IMR-90 (cell line): ENCODE data around the gene TST. TPM values are rescaled to one million over a fixed set of nuclear protein-coding genes. Genes with fewer than 3 reads are reported as not detected.

Experiments used
- ATAC-seq: fragments of 200-7000 bp; cut with Tn5 transposase; 2 replicates; pipeline ENCODE4 v1.9.1; 2020; ENCODE audit warnings: low read depth, mild to moderate bottlenecking, moderate library complexity
- BruUV-seq: library from RNA; stranded (reverse); fragments of 400-500 nt; replicated peaks from 2 replicates; lab custom pipeline; 2021; lab: Mats Ljungman, UMichigan
- CTCF ChIA-PET: fragments of 300-600 bp; formaldehyde crosslinking; extraction: SDS; loops from one replicate; lab custom pipeline; 2021; ENCODE audit warnings: antibody characterized with exemption; lab: Yijun Ruan, JAX
- POLR2A ChIA-PET: fragments of 300-600 bp; sonication (Branson Sonifier 250); formaldehyde crosslinking; loops from one replicate; lab custom pipeline; 2022; ENCODE audit warnings: antibody characterized with exemption; ENCODE audit not compliant: unreplicated experiment; lab: Charles Lee
- DNase-seq: peaks from one replicate; pipeline ENCODE4 v3.0.0; 2013
- H2AFZ ChIP-seq: replicated peaks from 2 replicates; pipeline ENCODE3; 2013; ENCODE audit warnings: low read length, mild to moderate bottlenecking; ENCODE audit not compliant: poor library complexity
- H2AK5ac ChIP-seq: 2 replicates; pipeline ENCODE4 v1.6.1; 2013; ENCODE audit warnings: low read depth, low read length, inconsistent platforms
- H2AK9ac ChIP-seq: replicated peaks from 2 replicates; pipeline ENCODE3; 2013; ENCODE audit warnings: mild to moderate bottlenecking, low read depth, low read length, moderate library complexity; ENCODE audit not compliant: poor library complexity
- H2BK120ac ChIP-seq: 2 replicates; pipeline ENCODE4 v1.6.1; 2013; ENCODE audit warnings: low read depth, low read length, inconsistent platforms
- H2BK15ac ChIP-seq: 3 replicates; pipeline ENCODE4 v1.6.1; 2013; ENCODE audit warnings: low read depth, low read length, inconsistent platforms
- H2BK20ac ChIP-seq: 2 replicates; pipeline ENCODE4 v1.6.1; 2013; ENCODE audit warnings: low read depth, mild to moderate bottlenecking, inconsistent platforms, low read length, moderate library complexity
- H2BK5ac ChIP-seq: 2 replicates; pipeline ENCODE4 v1.6.1; 2013; ENCODE audit warnings: mild to moderate bottlenecking, low read depth, low read length, inconsistent platforms; ENCODE audit not compliant: poor library complexity, severe bottlenecking
- H3K14ac ChIP-seq: replicated peaks from 2 replicates; pipeline ENCODE4 v1.6.1; 2013; ENCODE audit warnings: low read depth, low read length, inconsistent platforms
- H3K18ac ChIP-seq: 2 replicates; pipeline ENCODE4 v1.6.1; 2013; ENCODE audit warnings: low read depth, low read length, control low read depth
- H3K23ac ChIP-seq: 2 replicates; pipeline ENCODE4 v1.6.1; 2013; ENCODE audit warnings: low read depth, low read length, inconsistent platforms
- H3K27ac ChIP-seq: 2 replicates; pipeline ENCODE4 v1.5.1; 2013; ENCODE audit warnings: mild to moderate bottlenecking, control low read depth, low read length; ENCODE audit not compliant: insufficient read depth
- H3K27me3 ChIP-seq: 2 replicates; pipeline ENCODE4 v1.6.1; 2013; ENCODE audit warnings: low read length; ENCODE audit not compliant: control insufficient read depth, insufficient read depth
- H3K36me3 ChIP-seq: 2 replicates; pipeline ENCODE4 v1.6.1; 2013; ENCODE audit warnings: low read length, mixed read lengths; ENCODE audit not compliant: control insufficient read depth, insufficient read depth
- H3K4ac ChIP-seq: 2 replicates; pipeline ENCODE4 v1.6.1; 2013; ENCODE audit warnings: low read depth, low read length, inconsistent platforms
- H3K4me1 ChIP-seq: 2 replicates; pipeline ENCODE4 v1.6.1; 2013; ENCODE audit warnings: low read length, mixed read lengths; ENCODE audit not compliant: control insufficient read depth, insufficient read depth
- H3K4me2 ChIP-seq: 2 replicates; pipeline ENCODE4 v1.6.1; 2013; ENCODE audit warnings: low read depth, mild to moderate bottlenecking, control low read depth, low read length, moderate library complexity
- H3K4me3 ChIP-seq: 2 replicates; pipeline ENCODE4 v1.5.1; 2013; ENCODE audit warnings: low read depth, mild to moderate bottlenecking, control low read depth, low read length, moderate library complexity; ENCODE audit not compliant: insufficient read depth
- H3K56ac ChIP-seq: 2 replicates; pipeline ENCODE4 v1.6.1; 2013; ENCODE audit warnings: low read length, inconsistent platforms; ENCODE audit not compliant: insufficient read depth; ENCODE audit errors: extremely low read depth
- H3K79me1 ChIP-seq, 2 experiments: 2 replicates each; pipeline ENCODE4 v1.6.1; 2013; ENCODE audit warnings: low read length in 2 of 2, inconsistent platforms in 1 of 2, low read depth in 1 of 2
- H3K9ac ChIP-seq: 2 replicates; pipeline ENCODE4 v1.6.1; 2013; ENCODE audit warnings: low read depth, low read length, control low read depth
- H3K9me1 ChIP-seq: 2 replicates; pipeline ENCODE4 v1.6.1; 2013; ENCODE audit warnings: low read length, inconsistent platforms; ENCODE audit not compliant: insufficient read depth
- H3K9me3 ChIP-seq: 2 replicates; pipeline ENCODE4 v1.6.1; 2013; ENCODE audit warnings: low read length; ENCODE audit not compliant: control insufficient read depth, insufficient read depth
- H4K20me1 ChIP-seq: 2 replicates; pipeline ENCODE4 v1.6.1; 2013; ENCODE audit warnings: low read length, inconsistent platforms; ENCODE audit not compliant: insufficient read depth
- H4K5ac ChIP-seq: 2 replicates; pipeline ENCODE4 v1.6.1; 2013; ENCODE audit warnings: mild to moderate bottlenecking, low read depth, low read length, control low read depth
- H4K8ac ChIP-seq, 2 experiments: 2 replicates each; pipeline ENCODE4 v1.6.1; 2013; ENCODE audit warnings: low read depth in 2 of 2, low read length in 2 of 2, control low read depth in 1 of 2, inconsistent platforms in 1 of 2
- H4K91ac ChIP-seq: 2 replicates; pipeline ENCODE4 v1.6.1; 2013; ENCODE audit warnings: low read depth, low read length, inconsistent platforms; ENCODE audit not compliant: insufficient read depth
- BHLHE40 ChIP-seq: fragments of 150-350 bp; IDR thresholded peaks from 2 replicates; pipeline ENCODE4 v1.6.1; 2016; ENCODE audit warnings: mild to moderate bottlenecking, low read depth, low read length
- CEBPB ChIP-seq: IDR thresholded peaks from 2 replicates; pipeline ENCODE4 v1.6.1; 2012; ENCODE audit warnings: low read depth, low read length, improper control_type of control experiment
- CHD1 ChIP-seq: IDR thresholded peaks from 2 replicates; pipeline ENCODE4 v1.6.1; 2012; ENCODE audit warnings: low read depth, low read length, improper control_type of control experiment
- CTCF ChIP-seq: conservative IDR thresholded peaks from 2 replicates; pipeline ENCODE4 v1.5.1; 2012; ENCODE audit warnings: mild to moderate bottlenecking, low read depth, low read length, improper control_type of control experiment
- ELK1 ChIP-seq: fragments of 150-350 bp; IDR thresholded peaks from 2 replicates; pipeline ENCODE4 v1.6.1; 2016; ENCODE audit warnings: low read depth, mild to moderate bottlenecking, low read length, moderate library complexity, borderline replicate concordance
- FOS ChIP-seq: fragments of 150-350 bp; IDR thresholded peaks from 2 replicates; pipeline ENCODE4 v1.6.1; 2016; ENCODE audit warnings: low read depth, low read length
- MAFK ChIP-seq: IDR thresholded peaks from 2 replicates; pipeline ENCODE4 v1.6.1; 2012; ENCODE audit warnings: low read depth, low read length, improper control_type of control experiment
- MAZ ChIP-seq: IDR thresholded peaks from 2 replicates; pipeline ENCODE4 v1.6.1; 2012; ENCODE audit warnings: low read depth, mild to moderate bottlenecking, low read length, improper control_type of control experiment, moderate library complexity, borderline replicate concordance
- MXI1 ChIP-seq: IDR thresholded peaks from 2 replicates; pipeline ENCODE4 v1.6.1; 2012; ENCODE audit warnings: low read depth, mild to moderate bottlenecking, low read length, moderate library complexity, borderline replicate concordance
- NFE2L2 ChIP-seq: fragments of 150-350 bp; IDR thresholded peaks from 2 replicates; pipeline ENCODE4 v1.6.1; 2016; ENCODE audit warnings: low read depth, mild to moderate bottlenecking, low read length
- RCOR1 ChIP-seq: IDR thresholded peaks from 2 replicates; pipeline ENCODE4 v1.6.1; 2012; ENCODE audit warnings: mild to moderate bottlenecking, low read length, improper control_type of control experiment; ENCODE audit not compliant: insufficient replicate concordance
- RFX5 ChIP-seq: IDR thresholded peaks from 2 replicates; pipeline ENCODE4 v1.8.0; 2012; ENCODE audit warnings: low read depth, mild to moderate bottlenecking, low read length, moderate library complexity
- SMC3 ChIP-seq: fragments of 150-350 bp; IDR thresholded peaks from 2 replicates; pipeline ENCODE4 v1.6.1; 2016; ENCODE audit warnings: low read depth, mild to moderate bottlenecking, antibody characterized with exemption, low read length, moderate library complexity
- WGBS, 2 experiments: methylation state at CpG; one replicate each; pipeline versions ENCODE4 v1.1.5 to v1.1.7; 2013; ENCODE audit warnings: missing lambda C conversion rate in 2 of 2; ENCODE audit not compliant: insufficient read length in 1 of 2; ENCODE audit errors: extremely low coverage in 2 of 2; 5-methylcytosine and 5-hydroxymethylcytosine counted together
- dilution Hi-C: fragments of 300-500 bp; cut with HindIII; formaldehyde crosslinking; loops from one replicate; pipeline ENCODE4 v1.14.3; 2018; ENCODE audit warnings: low sequenced_read_pairs; ENCODE audit not compliant: unreplicated experiment
- in situ Hi-C: fragments of 300-500 bp; cut with MboI; formaldehyde crosslinking; loops from 3 replicates; pipeline ENCODE4 v1.14.3; 2019; ENCODE audit warnings: low sequenced_read_pairs, inconsistent platforms, mixed read lengths
- intact Hi-C: fragments of 100-400 bp; cut with micrococcal nuclease; formaldehyde crosslinking; loops from 2 replicates; pipeline ENCODE4 v1.10.0; 2022
- polyA plus RNA-seq, 3 experiments: library from polyadenylated mRNA; depleted of rRNA; stranded (reverse); fragments of >200 nt; gene quantifications; 2 replicates each; pipeline ENCODE4 v1.2.3, GENCODE V29; 2012; ENCODE audit warnings: low replicate concordance in 1 of 3
- total RNA-seq: library from RNA; depleted of rRNA; stranded (reverse); fragments of >200 nt; gene quantifications from 2 replicates; pipeline ENCODE4 v1.2.3, GENCODE V29; 2012
- TF ChIP-seq, protein P1 (sequence below): fragments of 150-350 bp; IDR thresholded peaks from 2 replicates; pipeline ENCODE4 v1.6.1; 2017; ENCODE audit warnings: mild to moderate bottlenecking, antibody characterized with exemption, low read length, low read depth

TST gene
- total and polyA plus RNA-seq, 2 of the 4 experiments (the other 2 are of a cell fraction): 31.7 to 37.7 TPM

- H3K56ac ChIP-seq: no peak overlapping the region
- no peak overlapping the region for H2BK5ac ChIP-seq
- DNase-seq (no peak), ATAC-seq (no peak)
- H2BK120ac ChIP-seq: no peak overlapping the region
- H2BK20ac ChIP-seq: no peak overlapping the region
- H2AK5ac ChIP-seq: no peak overlapping the region
- in situ Hi-C loops (no loop called here), intact Hi-C loops (no loop called here), dilution Hi-C loops (no loop called here)
- H3K79me1 ChIP-seq: no peaks in the 10 kb centered on the region
- no peak overlapping the region for H3K4me2 ChIP-seq
- no peak overlapping the region for H3K4me3 ChIP-seq
- no peaks in the 10 kb centered on the region for H4K20me1 ChIP-seq
- no peak overlapping the region for H3K27ac ChIP-seq
- H3K9ac ChIP-seq: no peak overlapping the region
- no peak overlapping the region for H3K18ac ChIP-seq
- no peak overlapping the region for H3K4ac ChIP-seq
- H4K5ac ChIP-seq: no peak overlapping the region
- no peak overlapping the region for H2BK15ac ChIP-seq
- H4K8ac ChIP-seq: no peak overlapping the region
- no peaks in the 10 kb centered on the region for H3K4me1 ChIP-seq
- peaks cover 6% of the 10 kb centered on the region; the same call in 1 of the 2 replicates for H3K27me3 ChIP-seq
- no peak overlapping the region for H4K91ac ChIP-seq
- no peaks in the 10 kb centered on the region for H3K9me1 ChIP-seq
- no peak overlapping the region for H2AFZ ChIP-seq
- 88% methylated on average over 22 of the region's 28 CpGs; no CpG with 5 or more reads in 1 of the 2 experiments for WGBS, 2 experiments
- no peaks in the 10 kb centered on the region for H3K9me3 ChIP-seq
- H3K14ac ChIP-seq: no peak overlapping the region
- no peak overlapping the region for H3K23ac ChIP-seq
- H2AK9ac ChIP-seq: no peak overlapping the region
- H3K36me3 ChIP-seq: peaks cover 8% of the 10 kb centered on the region
- POLR2A ChIA-PET: no interaction called here
- CTCF ChIA-PET: no interaction called here
- no TSS peak for BruUV-seq
- TF ChIP-seq SMC3: no peak
- no peak for TF ChIP-seq CTCF
- TF ChIP-seq, protein P1, sequence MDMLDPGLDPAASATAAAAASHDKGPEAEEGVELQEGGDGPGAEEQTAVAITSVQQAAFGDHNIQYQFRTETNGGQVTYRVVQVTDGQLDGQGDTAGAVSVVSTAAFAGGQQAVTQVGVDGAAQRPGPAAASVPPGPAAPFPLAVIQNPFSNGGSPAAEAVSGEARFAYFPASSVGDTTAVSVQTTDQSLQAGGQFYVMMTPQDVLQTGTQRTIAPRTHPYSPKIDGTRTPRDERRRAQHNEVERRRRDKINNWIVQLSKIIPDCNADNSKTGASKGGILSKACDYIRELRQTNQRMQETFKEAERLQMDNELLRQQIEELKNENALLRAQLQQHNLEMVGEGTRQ: no peak
- no peak for TF ChIP-seq MAZ
- TF ChIP-seq MXI1: no peak
- TF ChIP-seq MAFK: no peak
- TF ChIP-seq BHLHE40: no peak
- no peak for TF ChIP-seq RFX5
- no peak for TF ChIP-seq NFE2L2
- TF ChIP-seq FOS: no peak
- no peak for TF ChIP-seq CHD1
- no peak for TF ChIP-seq CEBPB
- no peak for TF ChIP-seq ELK1
- no peak for TF ChIP-seq RCOR1
Measured at GRCh38 chr22:37063431-37064420, 44.5 kb upstream of the TST start.
